Osteocyte (in vitro differentiated cells): ENCODE measurements around the gene KRTAP5-4. TPM values are rescaled to one million over a fixed set of nuclear protein-coding genes. Genes with fewer than 3 reads are reported as not detected.
"Not testable (repeated sequence)": the region's sequence is repeated elsewhere in the genome, so short reads cannot be mapped to it uniquely, and the experiment has no call there.

Experiments used
- DNase-seq: peaks from one replicate; pipeline ENCODE4 v3.0.0; 2021; ENCODE audit warnings: mixed read lengths; ENCODE audit not compliant: unreplicated experiment; ENCODE audit errors: extremely low spot score
- H3K27ac Mint-ChIP-seq: one replicate; pipeline ENCODE4 v1.8.0; 2021; ENCODE audit warnings: mild to moderate bottlenecking, mixed read lengths; ENCODE audit not compliant: unreplicated experiment
- H3K27me3 Mint-ChIP-seq: one replicate; pipeline ENCODE4 v1.8.0; 2021; ENCODE audit warnings: mixed read lengths; ENCODE audit not compliant: unreplicated experiment
- H3K36me3 Mint-ChIP-seq: one replicate; pipeline ENCODE4 v1.8.0; 2021; ENCODE audit warnings: mixed read lengths; ENCODE audit not compliant: unreplicated experiment
- H3K4me1 Mint-ChIP-seq: one replicate; pipeline ENCODE4 v1.8.0; 2021; ENCODE audit warnings: mixed read lengths; ENCODE audit not compliant: unreplicated experiment
- H3K4me3 Mint-ChIP-seq: one replicate; pipeline ENCODE4 v1.8.0; 2021; ENCODE audit warnings: mild to moderate bottlenecking, moderate library complexity, mixed read lengths; ENCODE audit not compliant: unreplicated experiment
- H3K9me3 Mint-ChIP-seq: one replicate; pipeline ENCODE4 v1.8.0; 2021; ENCODE audit warnings: mixed read lengths; ENCODE audit not compliant: unreplicated experiment
- CTCF ChIP-seq: fragments of 200-600 bp; sonication (generic); IDR thresholded peaks from 2 replicates; pipeline ENCODE4 v1.5.0; 2021; ENCODE audit warnings: antibody characterized with exemption, mild to moderate bottlenecking, moderate library complexity
- total RNA-seq: library from RNA; stranded (reverse); gene quantifications from 2 replicates; pipeline ENCODE4 v1.2.1, GENCODE V29; 2021

Gene KRTAP5-4
- total RNA-seq, 1 donor from 2014 or later = not detected

- no peaks in the 10 kb centered on the region for H3K36me3 Mint-ChIP-seq
- H3K9me3 Mint-ChIP-seq = no peaks in the 10 kb centered on the region
- TF ChIP-seq CTCF = no peak
- no peak for DNase-seq
- peaks cover 21% of the 10 kb centered on the region for H3K27me3 Mint-ChIP-seq
- H3K4me1 Mint-ChIP-seq = peaks cover 4% of the 10 kb centered on the region
- H3K27ac Mint-ChIP-seq = no peak overlapping the region
- H3K4me3 Mint-ChIP-seq = no peak overlapping the region
Observed at GRCh38 chr11:1586699-1587098, 35.2 kb downstream of the KRTAP5-4 start.

- not testable (repeated sequence) for H3K9me3 Mint-ChIP-seq, H3K4me3 Mint-ChIP-seq, H3K36me3 Mint-ChIP-seq, DNase-seq, H3K27ac Mint-ChIP-seq, H3K4me1 Mint-ChIP-seq
- H3K27me3 Mint-ChIP-seq = peaks cover 17% of the 10 kb centered on the region
Observed at GRCh38 chr11:1584661-1585370, 37.1 kb downstream of the KRTAP5-4 start, which contains the start of gene KRTAP5-1. TSS of gene KRTAP5-1 (minus strand) at chr11:1585283. CDS start at chr11:1585249, 34 bp downstream.

GRCh38 chr11:1582909-1583308 is 39.0 kb downstream of the KRTAP5-4 start:
- not testable (repeated sequence) for H3K27me3 Mint-ChIP-seq, H3K4me3 Mint-ChIP-seq, H3K4me1 Mint-ChIP-seq, DNase-seq, H3K27ac Mint-ChIP-seq, H3K36me3 Mint-ChIP-seq
- peaks cover 13% of the 10 kb centered on the region for H3K9me3 Mint-ChIP-seq

GRCh38 chr11:1581976-1582375 is 40.0 kb downstream of the KRTAP5-4 start:
- Mint-ChIP-seq H3K4me3 (no peak overlapping the region), H3K27ac (no peak overlapping the region), H3K27me3 (peaks cover 4% of the 10 kb centered on the region), H3K9me3 (peaks cover 13% of the 10 kb centered on the region), H3K36me3 (peaks cover 3% of the 10 kb centered on the region), H3K4me1 (no peaks in the 10 kb centered on the region)
- no peak for TF ChIP-seq CTCF
- DNase-seq = no peak

- Mint-ChIP-seq H3K9me3 (peaks cover 13% of the 10 kb centered on the region), H3K4me1 (peaks cover 11% of the 10 kb centered on the region), H3K4me3 (no peak overlapping the region), H3K27me3 (peaks cover 3% of the 10 kb centered on the region), H3K36me3 (peaks cover 3% of the 10 kb centered on the region), H3K27ac (no peak overlapping the region)
- TF ChIP-seq CTCF = no peak
- no peak for DNase-seq
Observed at GRCh38 chr11:1576825-1577224, 45.1 kb downstream of the KRTAP5-4 start.

GRCh38 chr11:1575756-1576155 is 46.2 kb downstream of the KRTAP5-4 start:
- not testable (repeated sequence) for DNase-seq, H3K27ac Mint-ChIP-seq, H3K36me3 Mint-ChIP-seq, H3K4me3 Mint-ChIP-seq, H3K27me3 Mint-ChIP-seq
- H3K4me1 Mint-ChIP-seq = peaks cover 12% of the 10 kb centered on the region
- H3K9me3 Mint-ChIP-seq = peaks cover 13% of the 10 kb centered on the region
